Nephron progenitor cell (in vitro differentiated cells): ENCODE measurements around the gene PITX1.
"Not testable (repeated sequence)": the region's sequence is repeated elsewhere in the genome, so short reads cannot be mapped to it uniquely, and the experiment has no call there.

ENCODE experiments used
- DNase-seq: peaks from one replicate; pipeline ENCODE4 v3.0.0; 2021
- H3K27ac Mint-ChIP-seq: 2 replicates; pipeline ENCODE4 v1.8.0; 2021; ENCODE audit warnings: mild to moderate bottlenecking, moderate library complexity, mixed read lengths
- H3K27me3 Mint-ChIP-seq: 2 replicates; pipeline ENCODE4 v1.8.0; 2021; ENCODE audit warnings: mild to moderate bottlenecking, low read depth, mixed read lengths; ENCODE audit not compliant: poor library complexity
- H3K36me3 Mint-ChIP-seq: 2 replicates; pipeline ENCODE4 v1.8.0; 2021; ENCODE audit warnings: low read depth, mixed read lengths
- H3K4me1 Mint-ChIP-seq: 2 replicates; pipeline ENCODE4 v1.8.0; 2021; ENCODE audit warnings: mixed read lengths
- H3K4me3 Mint-ChIP-seq: 2 replicates; pipeline ENCODE4 v1.8.0; 2021; ENCODE audit warnings: mild to moderate bottlenecking, moderate library complexity, mixed read lengths
- H3K9me3 Mint-ChIP-seq: 2 replicates; pipeline ENCODE4 v1.8.0; 2021; ENCODE audit warnings: mild to moderate bottlenecking, moderate library complexity, mixed read lengths
- CTCF ChIP-seq: fragments of 200-600 bp; sonication (generic); IDR thresholded peaks from 2 replicates; pipeline ENCODE4 v1.5.0; 2021; ENCODE audit warnings: antibody characterized with exemption

PITX1 gene

GRCh38 chr5:134994560-134995156 lies 39.4 kb downstream of the PITX1 start:
- DNase-seq, result no peak
- H3K27me3 Mint-ChIP-seq, result peaks cover 9% of the 10 kb centered on the region
- no peak overlapping the region for H3K4me3 Mint-ChIP-seq
- TF ChIP-seq CTCF, result no peak
- H3K9me3 Mint-ChIP-seq, result peaks cover 17% of the 10 kb centered on the region
- no peak overlapping the region for H3K27ac Mint-ChIP-seq
- H3K4me1 Mint-ChIP-seq, result no peaks in the 10 kb centered on the region
- no peaks in the 10 kb centered on the region for H3K36me3 Mint-ChIP-seq

DNA sequence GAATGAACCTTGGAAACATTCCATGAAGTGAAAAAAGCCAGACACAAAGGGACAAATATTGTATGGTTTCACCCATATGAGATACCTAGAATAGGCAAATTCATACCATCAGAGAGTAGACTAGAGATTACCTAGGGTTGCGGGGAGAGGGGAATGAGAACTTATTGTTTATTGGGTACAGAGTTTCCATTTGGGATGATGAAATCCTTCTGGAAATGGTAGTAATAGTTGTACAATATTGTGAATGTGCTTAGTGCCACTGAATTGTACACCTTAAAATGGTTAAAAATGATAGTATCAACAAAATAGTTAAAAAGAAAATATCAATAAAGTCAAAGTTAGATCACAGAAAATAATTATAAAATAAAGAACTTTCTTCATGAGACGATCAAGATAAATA lies 40.9 kb downstream of the PITX1 start:
- Mint-ChIP-seq H3K4me3 (no peak overlapping the region), H3K27me3 (peaks cover 6% of the 10 kb centered on the region), H3K36me3 (no peaks in the 10 kb centered on the region), H3K27ac (no peak overlapping the region), H3K9me3 (peaks cover 17% of the 10 kb centered on the region), H3K4me1 (no peaks in the 10 kb centered on the region)
- no peak for DNase-seq
- no peak for TF ChIP-seq CTCF

- no peak for TF ChIP-seq CTCF
Observed at GRCh38 chr5:134992148-134992547, 41.9 kb downstream of the PITX1 start.

GRCh38 chr5:134990183-134990582 lies 43.8 kb downstream of the PITX1 start:
- H3K36me3 Mint-ChIP-seq, H3K4me3 Mint-ChIP-seq, DNase-seq, H3K27ac Mint-ChIP-seq, H3K4me1 Mint-ChIP-seq, H3K27me3 Mint-ChIP-seq: not testable (repeated sequence)
- peaks cover 18% of the 10 kb centered on the region for H3K9me3 Mint-ChIP-seq

More at GRCh38 chr5:134992148-134992547, 41.9 kb downstream of the PITX1 start:
- Mint-ChIP-seq H3K36me3 (no peaks in the 10 kb centered on the region), H3K27ac (no peak overlapping the region), H3K4me3 (no peak overlapping the region), H3K9me3 (peaks cover 17% of the 10 kb centered on the region), H3K4me1 (no peaks in the 10 kb centered on the region), H3K27me3 (peaks cover 6% of the 10 kb centered on the region)
- DNase-seq, result no peak

GRCh38 chr5:134989266-134989830 lies 44.7 kb downstream of the PITX1 start:
- Mint-ChIP-seq H3K27me3 (peaks cover 3% of the 10 kb centered on the region), H3K9me3 (peaks cover 24% of the 10 kb centered on the region), H3K36me3 (no peaks in the 10 kb centered on the region), H3K27ac (no peak overlapping the region), H3K4me3 (no peak overlapping the region), H3K4me1 (no peaks in the 10 kb centered on the region)
- TF ChIP-seq CTCF, result no peak
- DNase-seq, result no peak

DNA sequence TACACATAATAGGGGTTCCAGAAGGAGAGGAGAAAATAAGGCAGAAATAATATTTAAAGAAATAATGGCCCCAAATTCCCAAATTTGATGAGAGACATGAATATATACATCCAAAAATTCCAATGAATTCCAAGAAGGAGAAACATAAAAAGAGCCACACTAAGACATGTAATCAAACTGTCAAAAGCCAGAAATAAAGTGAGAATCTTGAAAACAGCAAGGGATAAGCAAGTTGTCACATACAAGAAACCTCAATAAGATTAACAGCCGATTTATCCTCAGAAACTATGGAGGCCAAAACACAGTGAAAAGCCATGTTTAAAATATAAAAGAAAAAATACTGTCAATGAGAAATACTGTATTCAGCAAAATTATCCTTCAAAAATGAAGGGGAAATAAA lies 51.8 kb downstream of the PITX1 start:
- Mint-ChIP-seq H3K4me1 (no peaks in the 10 kb centered on the region), H3K4me3 (no peak overlapping the region), H3K9me3 (peaks cover 69% of the 10 kb centered on the region), H3K36me3 (peaks cover 31% of the 10 kb centered on the region), H3K27ac (no peak overlapping the region), H3K27me3 (peaks cover 13% of the 10 kb centered on the region)
- no peak for DNase-seq
- no peak for TF ChIP-seq CTCF
